GM19452 (cell line): ENCODE measurements around the gene ALG5.

ENCODE experiments used
- ATAC-seq: cut with Tn5 transposase; IDR thresholded peaks from one replicate; pipeline ENCODE4 v1.9.1; 2021; ENCODE audit not compliant: unreplicated experiment

ALG5 gene

GRCh38 chr13:36917311-36917710 lies 81.8 kb downstream of the ALG5 start:
- ATAC-seq, result no peak

DNA sequence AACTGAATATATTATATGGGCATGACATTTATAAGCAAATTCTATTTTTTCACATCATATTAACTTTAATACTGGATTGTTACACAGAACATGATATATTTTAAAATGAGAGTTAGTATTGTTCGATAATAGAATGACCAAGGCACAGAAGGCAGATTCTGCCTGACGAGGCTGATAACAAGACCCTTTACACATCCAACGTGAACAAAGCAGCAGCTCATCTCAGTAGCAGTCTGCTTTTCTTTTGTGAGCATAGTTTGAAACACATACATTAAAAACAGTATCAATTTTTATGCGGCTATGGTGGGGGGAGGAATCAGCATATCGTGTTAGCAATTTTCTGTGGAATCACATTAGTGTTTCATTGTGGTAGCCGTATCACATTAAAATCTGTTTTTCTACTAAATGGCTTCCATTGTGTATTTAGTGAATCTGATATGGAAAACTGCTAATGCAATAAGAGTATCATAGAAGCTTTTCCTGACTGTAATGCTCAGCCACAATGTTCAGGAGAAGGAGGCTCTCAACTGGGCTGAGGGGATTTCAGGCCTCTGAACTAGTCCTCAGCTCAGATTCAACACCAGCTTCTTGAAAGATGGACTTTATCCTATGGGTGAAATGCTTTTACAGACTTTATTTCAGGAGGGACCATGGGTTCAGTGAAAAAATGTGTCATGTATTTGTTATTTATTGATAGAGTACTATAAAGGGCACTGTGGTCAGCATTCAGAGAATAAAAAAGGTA lies 83.1 kb downstream of the ALG5 start:
- ATAC-seq, result no peak

- no peak for ATAC-seq
Measured at GRCh38 chr13:36915106-36915505, 84.0 kb downstream of the ALG5 start.

DNA sequence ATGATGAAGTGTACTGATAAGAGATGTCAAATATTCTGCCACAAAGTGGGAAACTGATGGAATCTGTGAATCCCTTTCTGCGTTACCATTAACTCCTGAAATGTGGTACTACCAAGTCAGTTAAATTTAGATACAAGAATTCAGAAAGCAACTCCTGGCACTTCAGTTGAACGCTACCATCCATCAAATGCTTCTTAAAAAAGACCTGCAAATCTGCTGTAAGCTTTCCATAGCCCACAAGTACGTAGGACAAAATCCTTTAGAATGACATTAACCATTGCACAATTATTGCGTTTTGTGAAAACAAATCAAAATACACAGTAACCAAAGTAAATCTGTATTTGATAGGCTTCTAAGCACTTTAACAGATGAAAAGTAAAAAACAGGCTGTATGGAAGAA lies 84.5 kb downstream of the ALG5 start:
- no peak for ATAC-seq

- ATAC-seq, result no peak
Measured at GRCh38 chr13:36913463-36913862, 85.7 kb downstream of the ALG5 start.

DNA sequence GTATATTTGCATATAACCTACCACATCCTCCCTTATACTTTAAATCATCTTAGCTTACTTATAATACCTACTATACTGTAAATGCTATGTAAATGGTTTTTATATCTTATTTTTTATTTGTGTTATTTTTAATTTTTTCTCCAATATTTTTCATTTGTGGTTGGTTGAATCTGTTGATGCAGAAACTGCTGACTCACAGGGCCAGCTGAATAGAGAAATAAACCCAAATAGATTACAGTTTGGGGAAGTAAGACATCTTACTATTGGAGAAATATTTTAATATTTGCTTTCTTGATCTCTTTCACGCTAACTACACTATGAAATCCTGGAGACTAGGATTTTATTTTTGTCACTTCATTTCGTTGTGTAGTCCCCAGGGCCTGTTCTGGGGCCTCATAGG lies 86.2 kb downstream of the ALG5 start:
- ATAC-seq, result no peak

DNA sequence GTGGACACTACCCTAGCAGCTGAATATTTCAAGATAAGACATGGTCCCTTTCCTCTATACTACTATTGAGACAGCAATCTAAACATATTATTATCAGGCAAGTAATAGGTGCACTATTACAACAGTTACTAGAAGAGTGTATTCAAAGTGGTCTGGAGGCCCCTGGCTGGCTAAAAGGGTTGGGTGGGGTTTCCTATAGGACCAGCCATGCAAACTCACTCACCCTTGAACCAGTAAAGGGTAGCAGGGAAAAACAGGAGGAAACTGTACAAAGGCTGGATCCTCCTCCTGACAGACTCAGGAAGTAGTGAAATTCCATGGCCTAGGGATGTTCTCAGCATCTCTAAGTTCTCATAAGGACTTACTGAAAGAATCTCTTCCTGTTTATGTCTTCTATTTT lies 86.8 kb downstream of the ALG5 start:
- no peak for ATAC-seq

GRCh38 chr13:36910545-36910944 lies 88.6 kb downstream of the ALG5 start:
- ATAC-seq, result no peak

- no peak for ATAC-seq
Measured at GRCh38 chr13:36907821-36908220, 91.3 kb downstream of the ALG5 start.

DNA sequence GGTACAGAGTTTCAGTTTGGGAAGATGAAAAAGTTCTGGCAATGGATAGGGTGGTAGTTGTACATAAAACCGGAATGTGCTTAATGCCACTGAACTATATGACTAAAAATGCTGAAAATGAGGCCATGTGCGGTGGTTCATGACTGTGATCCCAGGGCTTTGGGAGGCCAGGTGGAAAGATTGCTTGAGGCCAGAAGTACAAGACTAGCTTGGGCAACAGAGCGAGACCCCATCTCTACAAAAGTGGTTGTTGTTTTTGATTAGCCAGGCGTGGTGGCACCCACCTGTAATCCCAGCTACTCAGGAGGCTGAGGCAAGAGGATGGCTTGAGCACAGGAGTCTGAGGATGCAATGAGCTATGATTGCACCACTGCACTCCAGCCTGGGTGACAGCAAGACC lies 91.9 kb downstream of the ALG5 start:
- no peak for ATAC-seq

- no peak for ATAC-seq
Measured at GRCh38 chr13:36905944-36906343, 93.2 kb downstream of the ALG5 start.

DNA sequence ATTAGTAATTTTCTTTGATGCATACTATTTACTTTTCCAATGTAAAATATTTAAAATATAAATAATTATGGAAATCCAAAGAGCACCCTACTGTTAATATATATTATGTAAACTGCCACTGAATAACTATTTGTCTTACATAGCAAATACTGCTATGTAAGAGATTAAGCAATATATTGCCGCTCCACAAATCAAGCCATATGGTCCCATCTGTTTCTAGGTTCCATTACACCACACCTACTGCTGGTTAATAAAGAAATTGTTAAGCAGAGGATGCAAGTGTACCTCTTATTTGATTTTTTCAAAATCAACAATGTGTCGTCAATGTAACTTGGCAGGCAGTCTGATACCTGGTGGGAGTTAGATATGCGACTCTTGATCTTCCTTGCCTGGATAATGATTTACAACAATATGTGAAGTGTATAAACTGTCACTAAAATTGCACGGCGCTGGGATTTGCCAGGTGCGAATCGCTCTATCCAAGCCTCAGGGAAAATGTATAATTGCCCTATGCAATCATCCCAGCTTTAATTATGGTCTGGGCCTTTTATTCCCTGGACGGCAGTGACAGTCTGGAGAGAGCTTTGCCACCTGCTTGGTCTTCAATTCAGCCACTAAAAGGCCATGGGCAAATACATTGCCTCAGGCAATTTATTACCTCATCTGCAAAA lies 95.1 kb downstream of the ALG5 start:
- ATAC-seq, result no peak
